Measurements from ENCODE around the gene CHMP6. TPM values are rescaled to one million over a fixed set of nuclear protein-coding genes. Genes with fewer than 3 reads are reported as not detected.

The CHMP6 gene
- total RNA-seq, 1 donor, result 17.4 TPM

- TF ChIP-seq CTCF (IDR thresholded peaks at IDR 0.05; ENCODE audit: insufficient read depth, low read length), result no peak
- H3K4me3 ChIP-seq (ENCODE audit: low read depth, low read length), result no peak overlapping the region
- DNase-seq (ENCODE audit: low read depth), result no peak
Measured at GRCh38 chr17:81006891-81007290, 15.2 kb downstream of the CHMP6 start.

GRCh38 chr17:81008140-81008539 is 16.5 kb downstream of the CHMP6 start:
- no peak overlapping the region for H3K4me3 ChIP-seq (ENCODE audit: low read depth, low read length)
- TF ChIP-seq CTCF (IDR thresholded peaks at IDR 0.05; ENCODE audit: insufficient read depth, low read length), result no peak
- DNase-seq (ENCODE audit: low read depth), result no peak

- no peak overlapping the region for H3K4me3 ChIP-seq (ENCODE audit: low read depth, low read length)
- TF ChIP-seq CTCF (IDR thresholded peaks at IDR 0.05; ENCODE audit: insufficient read depth, low read length), result no peak
- DNase-seq (ENCODE audit: low read depth), result no peak
Measured at GRCh38 chr17:81009136-81009535, 17.5 kb downstream of the CHMP6 start.

- DNase-seq (ENCODE audit: low read depth), result no peak
- TF ChIP-seq CTCF (IDR thresholded peaks at IDR 0.05; ENCODE audit: insufficient read depth, low read length), result no peak
- no peak overlapping the region for H3K4me3 ChIP-seq (ENCODE audit: low read depth, low read length)
Measured at GRCh38 chr17:81010935-81011334, 19.3 kb downstream of the CHMP6 start.

GRCh38 chr17:81011951-81012350 is 20.3 kb downstream of the CHMP6 start:
- DNase-seq (ENCODE audit: low read depth), result no peak
- H3K4me3 ChIP-seq (ENCODE audit: low read depth, low read length), result no peak overlapping the region
- no peak for TF ChIP-seq CTCF (IDR thresholded peaks at IDR 0.05; ENCODE audit: insufficient read depth, low read length)

- no peak for DNase-seq (ENCODE audit: low read depth)
- no peak overlapping the region for H3K4me3 ChIP-seq (ENCODE audit: low read depth, low read length)
- TF ChIP-seq CTCF (IDR thresholded peaks at IDR 0.05; ENCODE audit: insufficient read depth, low read length), result no peak
Measured at GRCh38 chr17:81012574-81013447, 21.2 kb downstream of the CHMP6 start.

All from fibroblast of the aortic adventitia (primary cell).